K562 (cell line): ENCODE results near the gene ARF5.
"Not testable (repeated sequence)": the region's sequence is repeated elsewhere in the genome, so short reads cannot be mapped to it uniquely, and the experiment has no call there.

Experiments used
- CTCF ChIP-seq, 3 experiments: IDR thresholded peaks in 2 of 3; conservative IDR thresholded peaks in 1 of 3; 2 replicates each; pipeline ENCODE4 v1.5.1; 2011 to 2012; ENCODE audit warnings: low read length in 3 of 3, mild to moderate bottlenecking in 3 of 3, control low read depth in 2 of 3, improper control_type of control experiment in 1 of 3, inconsistent platforms in 1 of 3, low read depth in 1 of 3, mixed read lengths in 1 of 3, moderate library complexity in 1 of 3; ENCODE audit not compliant: insufficient read depth in 2 of 3
- MLLT1 ChIP-seq, 2 experiments: fragments of 450-650 bp; IDR thresholded peaks; 2 replicates each; pipeline ENCODE4 v1.6.1; 2016

- TF ChIP-seq CTCF (IDR thresholded peaks at IDR 0.05 in 2 of 3, conservative IDR thresholded peaks at IDR 0.05 in 1 of 3; ENCODE audit: insufficient read depth in 2 of 3, low read depth in 1 of 3, low read length in 3 of 3); MLLT1 (IDR thresholded peaks at IDR 0.05): not testable (repeated sequence)
Measured at GRCh38 chr7:127540461-127540860, 47.8 kb upstream of the ARF5 start.
